Keratinocyte (primary cell): Measurements from ENCODE around the gene POU2F2. TPM values are rescaled to one million over a fixed set of nuclear protein-coding genes. Genes with fewer than 3 reads are reported as not detected.

Experiments
- DNase-seq: peaks from one replicate; pipeline ENCODE4 v3.0.0-alpha.2; 2011; ENCODE audit warnings: low read depth, missing footprints, low spot score
- FAIRE-seq: peaks from 2 replicates; lab custom pipeline; 2011; peaks lifted over from hg19 to GRCh38; lab: Jason Lieb, UNC
- H2AFZ ChIP-seq: 2 replicates; pipeline ENCODE4 v1.6.0; 2012; ENCODE audit warnings: low read length, control low read depth, inconsistent platforms; ENCODE audit not compliant: control insufficient read depth
- H3K27ac ChIP-seq: 2 replicates; pipeline ENCODE4 v1.5.1; 2011; ENCODE audit warnings: low read length; ENCODE audit not compliant: control insufficient read depth, insufficient read depth
- H3K27me3 ChIP-seq: 3 replicates; pipeline ENCODE4 v1.6.0; 2011; ENCODE audit warnings: low read length; ENCODE audit not compliant: control insufficient read depth, insufficient read depth; ENCODE audit errors: extremely low read depth
- H3K36me3 ChIP-seq, 2 experiments: 2 replicates in 1 of 2; 3 replicates in 1 of 2; pipeline ENCODE4 v1.5.1; 2011; ENCODE audit warnings: low read length in 2 of 2, mild to moderate bottlenecking in 1 of 2; ENCODE audit not compliant: control insufficient read depth in 2 of 2, insufficient read depth in 2 of 2; ENCODE audit errors: extremely low read depth in 1 of 2
- H3K4me1 ChIP-seq: 3 replicates; pipeline ENCODE4 v1.5.1; 2011; ENCODE audit warnings: low read length; ENCODE audit not compliant: control insufficient read depth, insufficient read depth; ENCODE audit errors: extremely low read depth
- H3K4me2 ChIP-seq: 3 replicates; pipeline ENCODE4 v1.6.0; 2011; ENCODE audit warnings: low read depth, low read length; ENCODE audit not compliant: control insufficient read depth, insufficient read depth; ENCODE audit errors: extremely low read depth
- H3K4me3 ChIP-seq, 3 experiments: fragments of 200-600 bp in 1 of 3; sonication (generic) in 1 of 3; 2 replicates in 2 of 3; 3 replicates in 1 of 3; pipeline ENCODE4 v1.5.1; 2011 to 2016; ENCODE audit warnings: low read length in 3 of 3, mild to moderate bottlenecking in 3 of 3, control low read depth in 2 of 3, inconsistent platforms in 1 of 3, low read depth in 1 of 3, mixed read lengths in 1 of 3, mixed run types in 1 of 3, moderate library complexity in 1 of 3; ENCODE audit not compliant: control insufficient read depth in 2 of 3, insufficient read depth in 2 of 3; ENCODE audit errors: extremely low read depth in 1 of 3
- H3K79me2 ChIP-seq: 2 replicates; pipeline ENCODE4 v1.6.0; 2012; ENCODE audit warnings: low read length; ENCODE audit not compliant: control insufficient read depth, insufficient read depth
- H3K9ac ChIP-seq: 3 replicates; pipeline ENCODE4 v1.6.0; 2011; ENCODE audit warnings: low read length; ENCODE audit not compliant: control insufficient read depth, insufficient read depth; ENCODE audit errors: extremely low read depth
- H3K9me1 ChIP-seq: 3 replicates; pipeline ENCODE4 v1.6.0; 2011; ENCODE audit warnings: low read length; ENCODE audit not compliant: control insufficient read depth, insufficient read depth; ENCODE audit errors: extremely low read depth
- H3K9me3 ChIP-seq: 2 replicates; pipeline ENCODE4 v1.5.1; 2012; ENCODE audit warnings: low read depth, low read length; ENCODE audit not compliant: control insufficient read depth
- H4K20me1 ChIP-seq: 3 replicates; pipeline ENCODE4 v1.6.0; 2011; ENCODE audit warnings: low read length; ENCODE audit not compliant: control insufficient read depth, insufficient read depth; ENCODE audit errors: extremely low read depth
- EZH2 ChIP-seq: IDR thresholded peaks from one replicate; pipeline ENCODE4 v1.6.1; 2012; ENCODE audit warnings: inconsistent platforms, mild to moderate bottlenecking, low read length, moderate library complexity
- dilution Hi-C: fragments of 300-500 bp; cut with MboI; formaldehyde crosslinking; loops from one replicate; pipeline ENCODE4 v1.7.0; 2020; ENCODE audit warnings: low sequenced_read_pairs; ENCODE audit not compliant: extremely low pct_ligation_motif_present
- polyA plus RNA-seq, 5 experiments: library from polyadenylated mRNA; depleted of rRNA in 3 of 5; stranded (reverse) in 3 of 5; stranded (forward) in 1 of 5; unstranded in 1 of 5; fragments of >200 nt; gene quantifications; 1 replicate in 1 of 5; 2 replicates in 3 of 5; 3 replicates in 1 of 5; pipeline versions ENCODE4 v1.2.1 to v1.2.3, GENCODE V29; 2011 to 2012; ENCODE audit warnings: missing spikeins in 2 of 5, low read depth in 1 of 5, low replicate concordance in 1 of 5
- TF ChIP-seq, protein P1 (sequence below), 3 experiments: IDR thresholded peaks in 1 of 3; conservative IDR thresholded peaks in 1 of 3; optimal IDR thresholded peaks in 1 of 3; 2 replicates in 2 of 3; 3 replicates in 1 of 3; pipeline versions ENCODE3 to v1.5.1; 2011; ENCODE audit warnings: low read length in 3 of 3, mild to moderate bottlenecking in 3 of 3, moderate library complexity in 2 of 3, control low read depth in 1 of 3, inconsistent platforms in 1 of 3; ENCODE audit not compliant: insufficient read depth in 2 of 3; ENCODE audit errors: extremely low read depth in 1 of 3

POU2F2 gene
- polyA plus RNA-seq, 1 donor (not counting 4 experiments of a cell fraction or from before 2014, with no cell fraction given): 7.0 TPM

- DNase-seq (no peak), FAIRE-seq (no peak)
- Histone ChIP-seq H3K9me1 (no peaks in the 10 kb centered on the region), H3K9ac (no peak overlapping the region), H3K9me3 (no peaks in the 10 kb centered on the region), H3K79me2 (no peaks in the 10 kb centered on the region), H3K36me3 (no peaks in the 10 kb centered on the region), H3K27ac (no peak overlapping the region), H3K4me1 (no peaks in the 10 kb centered on the region), H4K20me1 (no peaks in the 10 kb centered on the region), H3K4me3 (no peak overlapping the region), H3K27me3 (peaks cover 27% of the 10 kb centered on the region), H3K4me2 (no peak overlapping the region), H2AFZ (no peak overlapping the region)
- TF ChIP-seq, protein P1, sequence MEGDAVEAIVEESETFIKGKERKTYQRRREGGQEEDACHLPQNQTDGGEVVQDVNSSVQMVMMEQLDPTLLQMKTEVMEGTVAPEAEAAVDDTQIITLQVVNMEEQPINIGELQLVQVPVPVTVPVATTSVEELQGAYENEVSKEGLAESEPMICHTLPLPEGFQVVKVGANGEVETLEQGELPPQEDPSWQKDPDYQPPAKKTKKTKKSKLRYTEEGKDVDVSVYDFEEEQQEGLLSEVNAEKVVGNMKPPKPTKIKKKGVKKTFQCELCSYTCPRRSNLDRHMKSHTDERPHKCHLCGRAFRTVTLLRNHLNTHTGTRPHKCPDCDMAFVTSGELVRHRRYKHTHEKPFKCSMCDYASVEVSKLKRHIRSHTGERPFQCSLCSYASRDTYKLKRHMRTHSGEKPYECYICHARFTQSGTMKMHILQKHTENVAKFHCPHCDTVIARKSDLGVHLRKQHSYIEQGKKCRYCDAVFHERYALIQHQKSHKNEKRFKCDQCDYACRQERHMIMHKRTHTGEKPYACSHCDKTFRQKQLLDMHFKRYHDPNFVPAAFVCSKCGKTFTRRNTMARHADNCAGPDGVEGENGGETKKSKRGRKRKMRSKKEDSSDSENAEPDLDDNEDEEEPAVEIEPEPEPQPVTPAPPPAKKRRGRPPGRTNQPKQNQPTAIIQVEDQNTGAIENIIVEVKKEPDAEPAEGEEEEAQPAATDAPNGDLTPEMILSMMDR (optimal IDR thresholded peaks at IDR 0.05 in 1 of 3, IDR thresholded peaks at IDR 0.05 in 1 of 3, conservative IDR thresholded peaks at IDR 0.05 in 1 of 3; ENCODE audit: extremely low read depth in 1 of 3, insufficient read depth in 2 of 3, low read length in 3 of 3): no peak
- TF ChIP-seq EZH2: no peak
- dilution Hi-C loops: no loop called here
Observed at GRCh38 chr19:42065051-42065450, 67.2 kb downstream of the POU2F2 start.

- TF ChIP-seq EZH2: no peak
- TF ChIP-seq, protein P1 (optimal IDR thresholded peaks at IDR 0.05 in 1 of 3, IDR thresholded peaks at IDR 0.05 in 1 of 3, conservative IDR thresholded peaks at IDR 0.05 in 1 of 3; ENCODE audit: extremely low read depth in 1 of 3, insufficient read depth in 2 of 3, low read length in 3 of 3): no peak
- H3K4me2 ChIP-seq: no peak overlapping the region
- FAIRE-seq (no peak), DNase-seq (no peak)
- no peaks in the 10 kb centered on the region for H3K79me2 ChIP-seq
- H3K4me3 ChIP-seq: no peak overlapping the region
- dilution Hi-C loops: no loop called here
- H3K4me1 ChIP-seq: no peaks in the 10 kb centered on the region
- H3K27ac ChIP-seq: no peak overlapping the region
- H3K36me3 ChIP-seq: no peaks in the 10 kb centered on the region
- H3K9me1 ChIP-seq: no peaks in the 10 kb centered on the region
- peaks cover 27% of the 10 kb centered on the region for H3K27me3 ChIP-seq
- no peak overlapping the region for H3K9ac ChIP-seq
- H2AFZ ChIP-seq: no peak overlapping the region
- H4K20me1 ChIP-seq: no peaks in the 10 kb centered on the region
- H3K9me3 ChIP-seq: no peaks in the 10 kb centered on the region
Observed at GRCh38 chr19:42064432-42064831, 67.8 kb downstream of the POU2F2 start.
